A673 (cell line): ENCODE results near the gene GABRA4. TPM values are rescaled to one million over a fixed set of nuclear protein-coding genes. Genes with fewer than 3 reads are reported as not detected.

Experiments used
- BruUV-seq: library from RNA; stranded (reverse); fragments of 400-500 nt; replicated peaks from 2 replicates; lab custom pipeline; 2021; lab: Mats Ljungman, UMichigan
- CTCF ChIA-PET: fragments of 300-600 bp; sonication (Branson Sonifier 250); formaldehyde crosslinking; loops from one replicate; lab custom pipeline; 2022; ENCODE audit warnings: antibody characterized with exemption; lab: Charles Lee
- POLR2A ChIA-PET: fragments of 300-600 bp; sonication (Branson Sonifier 250); formaldehyde crosslinking; loops from one replicate; lab custom pipeline; 2022; ENCODE audit warnings: antibody characterized with exemption; ENCODE audit not compliant: low non-redundant PET; lab: Charles Lee
- DNase-seq: peaks from one replicate; pipeline ENCODE4 v3.0.0-alpha.2; 2015; ENCODE audit warnings: low spot score
- H3K27ac ChIP-seq: fragments of 200-600 bp; sonication (generic); 2 replicates; pipeline ENCODE4 v1.5.1; 2016; ENCODE audit warnings: mixed run types, low read depth, mild to moderate bottlenecking, mixed read lengths, antibody characterized with exemption, low read length; ENCODE audit not compliant: poor library complexity, severe bottlenecking
- H3K27me3 ChIP-seq: fragments of 200-600 bp; sonication (generic); replicated peaks from 2 replicates; pipeline ENCODE4 v1.6.1; 2017; ENCODE audit warnings: mixed run types, low read depth, mild to moderate bottlenecking, mixed read lengths, antibody characterized with exemption, low read length; ENCODE audit not compliant: insufficient read depth, poor library complexity
- H3K36me3 ChIP-seq: fragments of 200-600 bp; sonication (generic); 2 replicates; pipeline ENCODE4 v1.6.1; 2016; ENCODE audit warnings: mixed run types, mild to moderate bottlenecking, mixed read lengths, antibody characterized with exemption, low read length; ENCODE audit not compliant: insufficient read depth, poor library complexity, severe bottlenecking
- H3K4me1 ChIP-seq: fragments of 200-600 bp; sonication (generic); 2 replicates; pipeline ENCODE4 v1.6.1; 2017; ENCODE audit warnings: mixed run types, mild to moderate bottlenecking, mixed read lengths, antibody characterized with exemption, low read length; ENCODE audit not compliant: insufficient read depth, poor library complexity, severe bottlenecking
- H3K4me3 ChIP-seq: fragments of 200-600 bp; sonication (generic); 2 replicates; pipeline ENCODE4 v1.5.1; 2016; ENCODE audit warnings: low read depth, mixed run types, mild to moderate bottlenecking, mixed read lengths, low read length; ENCODE audit not compliant: poor library complexity, severe bottlenecking
- H3K9me3 ChIP-seq: fragments of 200-600 bp; sonication (generic); 2 replicates; pipeline ENCODE4 v1.6.1; 2016; ENCODE audit warnings: mixed run types, low read depth, mild to moderate bottlenecking, mixed read lengths, antibody characterized with exemption, low read length; ENCODE audit not compliant: poor library complexity, severe bottlenecking
- EZH2 ChIP-seq: fragments of 200-600 bp; sonication (generic); IDR thresholded peaks from 2 replicates; pipeline ENCODE4 v1.6.1; 2017; ENCODE audit warnings: borderline replicate concordance, low read depth, mild to moderate bottlenecking, mixed read lengths, antibody characterized with exemption, low read length; ENCODE audit not compliant: poor library complexity, severe bottlenecking
- intact Hi-C: fragments of 100-400 bp; cut with micrococcal nuclease; formaldehyde crosslinking; loops from one replicate; pipeline ENCODE4 v1.10.0; 2022; ENCODE audit not compliant: unreplicated experiment
- total RNA-seq: library from RNA; stranded (reverse); gene quantifications from 2 replicates; pipeline ENCODE4 v1.2.3, GENCODE V29; 2021
- TF ChIP-seq, protein P1 (sequence below): fragments of 300-800, 200-600 bp; sonication (generic); conservative IDR thresholded peaks from 2 replicates; pipeline ENCODE4 v1.5.1; 2017; ENCODE audit warnings: low read depth, mild to moderate bottlenecking, antibody characterized with exemption, low read length, moderate library complexity, mixed read lengths

The GABRA4 gene
- total RNA-seq, 1 experiment from 2014 or later, result 0.58 TPM

- peak; percentile 69 for DNase-seq
- peak overlapping the region; percentile 80 for H3K27ac ChIP-seq
- H3K4me1 ChIP-seq, result peaks cover 53% of the 10 kb centered on the region
- CTCF ChIA-PET, result no interaction called here
- no peak for TF ChIP-seq EZH2
- TF ChIP-seq, protein P1, sequence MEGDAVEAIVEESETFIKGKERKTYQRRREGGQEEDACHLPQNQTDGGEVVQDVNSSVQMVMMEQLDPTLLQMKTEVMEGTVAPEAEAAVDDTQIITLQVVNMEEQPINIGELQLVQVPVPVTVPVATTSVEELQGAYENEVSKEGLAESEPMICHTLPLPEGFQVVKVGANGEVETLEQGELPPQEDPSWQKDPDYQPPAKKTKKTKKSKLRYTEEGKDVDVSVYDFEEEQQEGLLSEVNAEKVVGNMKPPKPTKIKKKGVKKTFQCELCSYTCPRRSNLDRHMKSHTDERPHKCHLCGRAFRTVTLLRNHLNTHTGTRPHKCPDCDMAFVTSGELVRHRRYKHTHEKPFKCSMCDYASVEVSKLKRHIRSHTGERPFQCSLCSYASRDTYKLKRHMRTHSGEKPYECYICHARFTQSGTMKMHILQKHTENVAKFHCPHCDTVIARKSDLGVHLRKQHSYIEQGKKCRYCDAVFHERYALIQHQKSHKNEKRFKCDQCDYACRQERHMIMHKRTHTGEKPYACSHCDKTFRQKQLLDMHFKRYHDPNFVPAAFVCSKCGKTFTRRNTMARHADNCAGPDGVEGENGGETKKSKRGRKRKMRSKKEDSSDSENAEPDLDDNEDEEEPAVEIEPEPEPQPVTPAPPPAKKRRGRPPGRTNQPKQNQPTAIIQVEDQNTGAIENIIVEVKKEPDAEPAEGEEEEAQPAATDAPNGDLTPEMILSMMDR, result no peak
- intact Hi-C loops, result loop anchor here (10.0 kb wide), 1 partner anchor 988 kb away; no protein-coding TSS in a partner anchor
- no peaks in the 10 kb centered on the region for H3K9me3 ChIP-seq
- H3K27me3 ChIP-seq, result no peaks in the 10 kb centered on the region
- no peaks in the 10 kb centered on the region for H3K36me3 ChIP-seq
- TSS peak; percentile 88 for BruUV-seq
- peak overlapping the region; percentile 9 for H3K4me3 ChIP-seq
- POLR2A ChIA-PET, result no interaction called here
These were observed 46.4 kb downstream of the GABRA4 start for GRCh38 chr4:46946919-46947536.

- ChIA-PET POLR2A (interaction anchor here (0.6 kb wide), 1 partner anchor 103 kb away, joined by 3 read pairs; no protein-coding TSS in a partner anchor), CTCF (interaction anchor here (0.5 kb wide), 1 partner anchor 49 kb away, joined by 13 read pairs; no protein-coding TSS in a partner anchor)
- intact Hi-C loops, result loop anchor here (10.0 kb wide), 1 partner anchor 990 kb away; no protein-coding TSS in a partner anchor
- Histone ChIP-seq H3K9me3 (no peaks in the 10 kb centered on the region), H3K4me3 (no peak overlapping the region), H3K27me3 (no peaks in the 10 kb centered on the region), H3K36me3 (no peaks in the 10 kb centered on the region), H3K27ac (peak overlapping the region; percentile 27), H3K4me1 (peaks cover 53% of the 10 kb centered on the region)
- peak; percentile 30 for DNase-seq
- no peak for TF ChIP-seq EZH2
- TF ChIP-seq, protein P1, result no peak
- no TSS peak for BruUV-seq
These were observed 48.3 kb downstream of the GABRA4 start for GRCh38 chr4:46945062-46945461.

- Histone ChIP-seq H3K27me3 (no peaks in the 10 kb centered on the region), H3K4me1 (peaks cover 52% of the 10 kb centered on the region), H3K9me3 (no peaks in the 10 kb centered on the region), H3K27ac (no peak overlapping the region), H3K36me3 (no peaks in the 10 kb centered on the region), H3K4me3 (no peak overlapping the region)
- intact Hi-C loops, result loop anchor here (10.0 kb wide), 1 partner anchor 990 kb away; no protein-coding TSS in a partner anchor
- TF ChIP-seq EZH2, result no peak
- POLR2A ChIA-PET, result interaction anchor here (0.6 kb wide), 1 partner anchor 104 kb away, joined by 3 read pairs; no protein-coding TSS in a partner anchor
- no peak for DNase-seq
- CTCF ChIA-PET, result interaction anchor here (0.5 kb wide), 1 partner anchor 50 kb away, joined by 13 read pairs; no protein-coding TSS in a partner anchor
- BruUV-seq, result no TSS peak
These were observed 49.0 kb downstream of the GABRA4 start for GRCh38 chr4:46944345-46944744.
